Brain microvascular endothelial cell (primary cell): ENCODE data around the gene SHC3.

Experiments
- DNase-seq: peaks from one replicate; pipeline ENCODE4 v3.0.0-alpha.2; 2020
- H3K27ac ChIP-seq: fragments of 250-450 bp; sonication (Bioruptor Pico); 2 replicates; pipeline ENCODE4 v1.5.1; 2020; ENCODE audit warnings: mild to moderate bottlenecking, moderate library complexity
- H3K27me3 ChIP-seq: fragments of 250-450 bp; sonication (Bioruptor Pico); replicated peaks from 2 replicates; pipeline ENCODE4 v1.5.1; 2020; ENCODE audit warnings: mild to moderate bottlenecking
- H3K36me3 ChIP-seq: fragments of 250-450 bp; sonication (Bioruptor Pico); replicated peaks from 2 replicates; pipeline ENCODE4 v1.5.1; 2020; ENCODE audit warnings: mild to moderate bottlenecking
- H3K4me3 ChIP-seq: 2 replicates; pipeline ENCODE4 v1.5.1; 2011; ENCODE audit warnings: low read depth, mild to moderate bottlenecking, control low read depth, low read length, moderate library complexity
- CTCF ChIP-seq: IDR thresholded peaks from 2 replicates; pipeline ENCODE4 v1.5.1; 2011; ENCODE audit warnings: low read depth, mild to moderate bottlenecking, moderate library complexity, low read length, control low read depth, inconsistent platforms; ENCODE audit errors: missing control alignments
- in situ Hi-C: cut with HindIII; loops from 2 replicates; pipeline ENCODE4 v1.10.0; 2017; ENCODE audit warnings: low sequenced_read_pairs, low pct_ligation_motif_present

SHC3 gene

GRCh38 chr9:89112243-89112642 lies 66.4 kb downstream of the SHC3 start:
- H3K36me3 ChIP-seq = peaks cover 22% of the 10 kb centered on the region
- TF ChIP-seq CTCF = no peak
- H3K27me3 ChIP-seq = no peaks in the 10 kb centered on the region
- DNase-seq = no peak
- H3K27ac ChIP-seq = no peak overlapping the region
- in situ Hi-C loops = no loop called here
- no peak overlapping the region for H3K4me3 ChIP-seq

- no peak for DNase-seq
- Histone ChIP-seq H3K36me3 (peaks cover 26% of the 10 kb centered on the region), H3K4me3 (no peak overlapping the region), H3K27ac (no peak overlapping the region), H3K27me3 (no peaks in the 10 kb centered on the region)
- TF ChIP-seq CTCF = no peak
- in situ Hi-C loops = no loop called here
These were observed 69.0 kb downstream of the SHC3 start for GRCh38 chr9:89109666-89110065.

- no peak for TF ChIP-seq CTCF
- Histone ChIP-seq H3K27me3 (no peaks in the 10 kb centered on the region), H3K27ac (no peak overlapping the region), H3K36me3 (peaks cover 40% of the 10 kb centered on the region), H3K4me3 (no peak overlapping the region)
- DNase-seq = no peak
- in situ Hi-C loops = no loop called here
These were observed 71.2 kb downstream of the SHC3 start for GRCh38 chr9:89107406-89107805.

GRCh38 chr9:89106224-89106851 lies 72.3 kb downstream of the SHC3 start:
- no peak for TF ChIP-seq CTCF

GRCh38 chr9:89104821-89105220 lies 73.8 kb downstream of the SHC3 start:
- Histone ChIP-seq H3K4me3 (no peak overlapping the region), H3K27me3 (no peaks in the 10 kb centered on the region), H3K27ac (no peak overlapping the region), H3K36me3 (peaks cover 38% of the 10 kb centered on the region)
- DNase-seq = no peak
- in situ Hi-C loops = no loop called here
- no peak for TF ChIP-seq CTCF

More at GRCh38 chr9:89106224-89106851, 72.3 kb downstream of the SHC3 start:
- no peaks in the 10 kb centered on the region for H3K27me3 ChIP-seq
- DNase-seq = no peak
- H3K4me3 ChIP-seq = no peak overlapping the region
- peaks cover 40% of the 10 kb centered on the region for H3K36me3 ChIP-seq
- in situ Hi-C loops = no loop called here
- H3K27ac ChIP-seq = no peak overlapping the region

- H3K27ac ChIP-seq = no peak overlapping the region
- no peak for DNase-seq
- peaks cover 2% of the 10 kb centered on the region for H3K36me3 ChIP-seq
- H3K4me3 ChIP-seq = no peak overlapping the region
- no peak for TF ChIP-seq CTCF
- no peaks in the 10 kb centered on the region for H3K27me3 ChIP-seq
- in situ Hi-C loops = no loop called here
These were observed 81.4 kb downstream of the SHC3 start for GRCh38 chr9:89097219-89097618.
